ENCODE data around the gene ASPG. TPM values are rescaled to one million over a fixed set of nuclear protein-coding genes. Genes with fewer than 3 reads are reported as not detected.

Gene ASPG
- total RNA-seq, 1 donor from 2014 or later: 1.2 TPM

DNA sequence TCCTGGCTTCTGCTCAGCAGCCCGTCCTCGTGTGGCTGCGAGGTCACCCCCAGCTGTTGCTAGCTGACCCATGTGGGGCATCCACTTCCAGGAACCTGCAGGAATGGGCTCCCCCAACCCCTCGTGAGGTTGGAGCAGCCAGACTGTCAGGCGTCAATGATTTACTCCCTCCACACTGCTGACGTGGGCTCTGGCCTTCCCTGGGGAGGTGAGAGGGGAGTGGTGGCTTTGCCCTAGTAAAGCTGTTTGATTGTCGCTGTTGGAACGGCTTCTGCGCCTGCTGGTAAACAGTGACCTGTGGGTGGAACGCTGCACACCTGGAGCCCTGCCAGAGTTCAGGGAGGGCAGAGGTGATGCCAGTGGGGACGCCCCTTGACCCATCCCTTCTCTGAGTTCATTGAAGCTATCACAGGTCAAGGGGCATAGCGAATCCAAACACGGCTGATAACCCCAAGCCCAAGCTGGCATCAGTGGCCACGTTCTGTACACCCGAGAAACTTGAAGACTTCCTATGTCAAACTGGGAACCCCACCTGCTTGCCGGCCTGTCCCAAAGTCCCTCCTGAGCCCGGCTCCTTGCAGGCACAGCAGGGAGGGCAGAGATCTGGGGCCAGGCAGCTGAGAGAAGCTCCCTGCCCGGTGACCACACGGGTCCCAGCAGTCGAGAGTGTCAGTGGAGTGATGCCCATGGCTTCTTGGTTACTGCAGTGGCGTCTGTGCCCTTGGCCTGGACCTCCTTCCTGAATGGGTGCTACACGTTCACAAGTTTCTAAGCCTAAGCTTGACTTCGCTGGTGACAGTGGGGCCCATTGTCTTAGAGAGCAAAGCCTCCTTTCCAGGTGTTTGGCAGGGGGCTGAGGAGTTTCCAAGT, 2.7 kb downstream of the ASPG start:
- Histone ChIP-seq H3K36me3 (no peaks in the 10 kb centered on the region), H3F3A (ENCODE audit: low read depth) (no peaks in the 10 kb centered on the region), H3K4me2 (no peak overlapping the region), H4K20me1 (ENCODE audit: low read depth) (no peaks in the 10 kb centered on the region), H3K4me1 (no peaks in the 10 kb centered on the region), H3K9me3 (ENCODE audit: low read depth) (no peaks in the 10 kb centered on the region), H3K79me2 (ENCODE audit: low read depth) (no peaks in the 10 kb centered on the region), H3K4me3 (no peak overlapping the region), H3K27me3 (peaks cover 20% of the 10 kb centered on the region), H3K27ac (no peak overlapping the region), H3K9ac (no peak overlapping the region), H2AFZ (replicated peaks) (no peak overlapping the region)
- no peak overlapping the region for H3K27ac Mint-ChIP-seq
- no peaks in the 10 kb centered on the region for H3K36me3 Mint-ChIP-seq
- no peaks in the 10 kb centered on the region for H3K4me1 Mint-ChIP-seq
- H3K4me3 Mint-ChIP-seq: no peak overlapping the region
- H3K9me3 Mint-ChIP-seq: no peaks in the 10 kb centered on the region
- TF ChIP-seq EZH2 (IDR thresholded peaks at IDR 0.05): no peak
- no peak for TF ChIP-seq EZH2phosphoT487 (IDR thresholded peaks at IDR 0.05)
- no peak for TF ChIP-seq CTCF (IDR thresholded peaks at IDR 0.05)
- H3K27me3 Mint-ChIP-seq (ENCODE audit: insufficient read depth, low read depth): peaks cover 2% of the 10 kb centered on the region
- no peak for DNase-seq (ENCODE audit: low spot score)

DNA sequence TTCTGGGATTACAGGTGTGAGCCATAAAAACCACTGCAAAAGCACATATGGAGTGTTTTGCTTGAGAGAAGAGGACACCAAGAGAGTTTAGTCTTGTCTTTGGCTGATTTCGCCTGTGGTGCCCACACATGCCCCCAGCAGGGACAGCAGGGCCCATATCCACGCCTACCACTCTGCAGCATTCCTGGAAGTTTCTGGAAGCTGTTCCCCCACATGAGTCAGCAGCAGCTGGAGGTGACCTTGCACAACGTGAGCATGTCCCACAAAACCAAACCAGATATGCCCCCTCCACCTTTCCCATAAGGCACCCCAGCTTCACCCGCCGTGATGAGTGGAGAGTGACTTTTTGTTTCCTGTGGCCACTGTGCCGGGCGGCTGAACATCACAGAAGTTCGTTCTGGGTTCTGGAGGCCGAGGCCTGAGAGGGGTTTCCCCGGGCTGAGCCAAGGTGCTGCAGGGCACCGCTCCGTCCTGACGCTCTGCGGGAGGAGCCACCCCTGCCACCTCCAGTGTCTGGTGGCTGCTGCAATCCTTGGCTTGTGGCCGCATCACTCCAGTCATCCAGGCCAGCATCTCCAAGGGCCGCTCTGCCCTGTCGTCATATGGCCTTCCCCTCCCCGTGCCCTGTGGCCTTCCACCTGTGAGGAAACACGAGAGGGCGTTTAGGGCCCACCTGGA, 4.7 kb downstream of the ASPG start:
- H3K27me3 Mint-ChIP-seq (ENCODE audit: insufficient read depth, low read depth): no peaks in the 10 kb centered on the region
- no peaks in the 10 kb centered on the region for H3K9me3 ChIP-seq (ENCODE audit: low read depth)
- no peak overlapping the region for H3K9ac ChIP-seq
- no peaks in the 10 kb centered on the region for H3K36me3 ChIP-seq
- H3K79me2 ChIP-seq (ENCODE audit: low read depth): no peaks in the 10 kb centered on the region
- peaks cover 3% of the 10 kb centered on the region for H3K4me1 ChIP-seq
- no peak overlapping the region for H3K4me2 ChIP-seq
- no peak overlapping the region for H2AFZ ChIP-seq (replicated peaks)
- no peaks in the 10 kb centered on the region for H3K36me3 Mint-ChIP-seq
- DNase-seq (ENCODE audit: low spot score): no peak
- peaks cover 2% of the 10 kb centered on the region for H3K4me1 Mint-ChIP-seq
- H3F3A ChIP-seq (ENCODE audit: low read depth): no peaks in the 10 kb centered on the region
- peaks cover 16% of the 10 kb centered on the region for H3K27me3 ChIP-seq
- H4K20me1 ChIP-seq (ENCODE audit: low read depth): no peaks in the 10 kb centered on the region
- no peak overlapping the region for H3K27ac Mint-ChIP-seq
- no peak for TF ChIP-seq CTCF (IDR thresholded peaks at IDR 0.05)
- no peak for TF ChIP-seq EZH2 (IDR thresholded peaks at IDR 0.05)
- no peak for TF ChIP-seq EZH2phosphoT487 (IDR thresholded peaks at IDR 0.05)
- no peak overlapping the region for H3K27ac ChIP-seq
- no peak overlapping the region for H3K4me3 Mint-ChIP-seq
- H3K4me3 ChIP-seq: no peak overlapping the region
- H3K9me3 Mint-ChIP-seq: no peaks in the 10 kb centered on the region

DNA sequence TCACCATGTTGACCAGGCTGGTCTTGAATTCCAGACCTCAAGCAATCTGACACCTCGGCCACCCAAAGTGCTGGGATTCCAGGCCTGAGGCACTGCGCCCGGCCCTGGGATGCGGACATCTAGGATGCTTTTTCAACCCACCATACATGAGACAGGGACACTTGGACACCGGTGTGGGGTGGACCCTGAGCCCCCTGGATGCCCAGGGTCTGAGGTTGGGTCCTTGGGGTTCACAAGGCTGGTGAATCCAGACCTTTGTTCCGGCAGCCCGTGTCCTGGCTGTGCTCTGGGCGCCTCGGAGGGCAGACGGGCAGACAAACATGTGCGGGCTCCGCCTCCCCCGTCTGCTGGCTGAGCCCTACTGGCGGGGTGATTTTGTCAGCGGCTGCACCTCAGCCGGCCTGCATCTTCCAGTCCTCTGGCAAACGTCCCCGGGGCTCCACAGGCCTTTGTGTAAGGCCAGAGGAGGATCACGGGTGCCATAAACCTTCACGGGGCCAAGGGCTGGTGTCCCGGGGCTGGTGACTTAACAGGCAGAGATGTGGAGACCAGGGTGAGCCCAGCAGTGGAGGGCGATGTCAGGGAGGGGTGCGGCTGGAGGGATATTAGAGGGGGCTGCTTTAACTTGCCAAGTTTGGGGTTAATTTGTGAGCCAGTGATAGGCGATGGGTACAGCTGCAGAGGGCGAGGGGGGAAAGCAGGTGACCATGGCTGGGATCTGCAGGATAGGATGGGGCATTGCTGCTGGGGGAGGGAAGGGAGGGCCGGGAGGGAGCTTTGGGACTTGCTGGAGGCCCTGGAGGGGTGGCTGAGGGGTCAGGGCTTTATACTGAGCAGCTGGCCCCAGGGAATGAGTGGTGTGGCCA, 5.8 kb downstream of the ASPG start:
- Histone ChIP-seq H3K9ac (no peak overlapping the region), H4K20me1 (ENCODE audit: low read depth) (no peaks in the 10 kb centered on the region), H3K4me2 (no peak overlapping the region), H3K79me2 (ENCODE audit: low read depth) (no peaks in the 10 kb centered on the region), H3K4me1 (peaks cover 3% of the 10 kb centered on the region), H3F3A (ENCODE audit: low read depth) (no peaks in the 10 kb centered on the region), H3K27ac (no peak overlapping the region), H3K27me3 (peaks cover 6% of the 10 kb centered on the region), H3K36me3 (no peaks in the 10 kb centered on the region), H2AFZ (replicated peaks) (no peak overlapping the region), H3K4me3 (no peak overlapping the region), H3K9me3 (ENCODE audit: low read depth) (no peaks in the 10 kb centered on the region)
- TF ChIP-seq CTCF (IDR thresholded peaks at IDR 0.05): no peak
- no peak for TF ChIP-seq EZH2phosphoT487 (IDR thresholded peaks at IDR 0.05)
- no peak for TF ChIP-seq EZH2 (IDR thresholded peaks at IDR 0.05)
- Mint-ChIP-seq H3K27me3 (ENCODE audit: insufficient read depth, low read depth) (peaks cover 3% of the 10 kb centered on the region), H3K4me1 (peaks cover 2% of the 10 kb centered on the region), H3K9me3 (no peaks in the 10 kb centered on the region), H3K27ac (no peak overlapping the region), H3K4me3 (no peak overlapping the region), H3K36me3 (no peaks in the 10 kb centered on the region)
- DNase-seq (ENCODE audit: low spot score): peak; percentile 47

Data from neural progenitor cell (in vitro differentiated cells).